GM19468 (cell line): ENCODE results near the gene SLC38A4.

Source experiments
- ATAC-seq: cut with Tn5 transposase; IDR thresholded peaks from one replicate; pipeline ENCODE4 v1.9.1; 2021; ENCODE audit warnings: mild to moderate bottlenecking, moderate library complexity, moderate number of reproducible peaks; ENCODE audit not compliant: unreplicated experiment; ENCODE audit errors: extremely low read depth

The SLC38A4 gene

DNA sequence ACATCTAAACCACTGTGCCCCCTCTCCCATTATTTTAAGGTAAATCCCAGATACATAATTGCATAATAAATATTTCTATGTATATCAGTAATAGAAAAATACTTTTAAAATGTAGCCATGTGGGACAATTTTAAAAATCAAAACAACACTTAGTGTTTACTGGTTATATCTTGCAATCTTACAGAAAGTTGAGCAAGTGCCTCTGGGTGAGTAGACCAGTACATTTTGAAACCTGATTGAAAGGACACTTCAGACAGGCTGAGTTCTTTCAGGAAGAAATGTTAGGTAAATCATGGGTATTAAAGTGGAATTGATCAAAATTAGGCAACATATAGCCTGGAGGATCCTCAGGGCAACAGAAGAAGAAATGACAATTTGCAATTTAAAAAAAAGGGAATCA is 7.2 kb downstream of the SLC38A4 start:
- no peak for ATAC-seq

DNA sequence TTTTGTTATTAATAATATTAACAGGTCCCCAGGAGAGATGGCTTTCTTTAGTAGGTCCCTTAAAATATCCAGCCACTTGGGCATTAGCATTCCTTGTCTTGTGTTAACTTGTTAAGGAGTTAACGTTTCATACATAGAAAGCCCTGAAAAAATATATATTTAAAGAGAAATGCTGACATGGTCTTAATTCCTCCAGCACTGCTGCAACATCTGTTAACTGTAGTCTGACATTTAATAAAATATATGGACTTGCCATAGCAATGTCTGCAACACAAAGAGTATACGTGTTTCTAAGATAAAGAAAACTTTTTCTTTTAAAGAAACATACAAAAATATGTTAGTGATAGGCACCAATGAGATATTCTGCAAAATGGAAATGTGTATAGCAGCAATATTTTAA is 10.0 kb downstream of the SLC38A4 start:
- no peak for ATAC-seq

DNA sequence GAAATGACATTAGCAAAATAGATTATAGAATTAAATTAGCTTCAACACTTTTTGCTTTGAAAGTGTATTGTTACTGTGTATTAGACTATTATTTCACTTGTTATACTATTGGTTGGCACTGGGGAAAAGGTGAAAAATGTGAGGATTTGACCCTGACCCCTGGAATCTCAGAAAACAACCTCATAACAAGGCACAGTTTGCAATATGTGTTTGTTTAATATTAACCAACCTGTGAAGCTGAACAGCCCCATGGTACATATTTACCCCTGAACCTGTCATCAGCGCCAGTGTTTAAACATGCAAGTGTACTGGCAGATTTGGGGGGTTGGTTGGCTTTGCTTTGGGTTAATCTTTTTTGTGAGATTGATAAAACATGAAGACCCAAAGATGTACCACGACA is 11.7 kb downstream of the SLC38A4 start:
- ATAC-seq = no peak

DNA sequence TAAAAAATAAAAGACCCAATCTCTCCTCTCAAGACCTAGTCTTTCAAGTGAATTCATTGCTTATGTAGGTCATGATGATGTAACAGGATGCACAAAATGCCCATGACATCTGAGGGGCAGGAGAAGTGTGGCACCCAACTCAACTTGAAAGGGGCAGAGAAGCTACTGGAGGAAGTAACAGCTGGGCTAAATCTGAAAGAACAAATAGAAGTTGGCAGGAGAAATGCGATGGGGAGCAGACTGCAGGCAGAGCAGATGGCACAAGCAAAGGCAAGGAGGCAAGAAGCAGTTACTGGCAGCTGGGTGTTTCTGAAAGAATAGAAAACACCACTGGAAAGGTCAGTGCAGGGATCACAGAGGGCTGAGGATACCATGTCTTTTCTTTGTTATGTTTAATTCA is 14.6 kb downstream of the SLC38A4 start:
- ATAC-seq = no peak

DNA sequence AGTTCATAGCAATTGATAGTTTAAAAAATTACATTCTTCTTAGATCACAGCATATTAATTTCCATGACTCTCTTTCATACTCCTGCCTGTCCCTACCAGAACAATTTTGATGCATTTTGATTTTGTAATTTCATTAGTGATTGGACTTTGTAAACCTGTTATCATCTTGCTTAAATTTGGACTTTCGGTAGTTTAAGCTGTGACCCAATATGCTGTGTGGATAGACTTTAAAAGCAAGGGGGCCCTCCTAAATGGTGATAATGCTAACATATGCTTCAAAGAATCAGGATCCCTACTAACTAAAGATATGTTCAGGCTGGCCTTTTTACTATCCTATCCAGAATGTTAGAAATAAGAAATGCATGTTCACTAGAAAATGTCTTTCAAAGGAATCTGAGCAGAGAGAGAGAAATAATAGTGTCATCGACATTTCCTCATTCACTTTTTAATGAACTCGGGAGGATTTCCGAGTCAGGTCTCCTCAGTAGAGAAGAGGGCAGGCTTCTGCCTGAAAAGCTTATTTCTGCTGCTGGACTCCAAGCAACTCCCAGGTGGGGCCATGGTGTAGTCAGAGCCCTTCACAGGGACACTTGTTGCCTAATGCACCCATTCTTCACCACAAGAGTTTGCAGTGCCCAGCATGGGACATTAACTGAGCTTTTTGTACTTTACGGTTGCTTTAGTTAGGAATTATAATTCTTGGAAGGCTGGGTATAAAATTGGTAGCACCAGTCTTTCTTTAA is 16.7 kb downstream of the SLC38A4 start:
- ATAC-seq = no peak

DNA sequence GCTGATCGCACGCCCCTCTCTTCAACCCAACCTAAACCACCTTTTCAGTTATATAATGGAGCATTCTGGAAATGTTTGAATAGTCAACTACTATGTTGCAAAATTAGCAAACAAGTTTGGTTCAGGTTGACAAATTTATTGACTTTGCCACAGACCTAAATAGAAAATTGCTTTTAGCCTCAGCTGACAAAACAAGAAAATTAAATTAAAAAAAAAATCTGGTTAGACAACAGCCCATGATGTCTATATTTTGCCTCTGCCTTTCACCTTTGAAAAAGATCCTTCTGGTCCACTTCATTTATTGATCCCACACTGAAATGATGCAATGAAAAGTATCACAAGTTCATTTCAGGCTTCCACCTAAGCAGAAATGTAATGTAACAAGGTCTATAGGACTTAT is 17.5 kb downstream of the SLC38A4 start:
- ATAC-seq = no peak

DNA sequence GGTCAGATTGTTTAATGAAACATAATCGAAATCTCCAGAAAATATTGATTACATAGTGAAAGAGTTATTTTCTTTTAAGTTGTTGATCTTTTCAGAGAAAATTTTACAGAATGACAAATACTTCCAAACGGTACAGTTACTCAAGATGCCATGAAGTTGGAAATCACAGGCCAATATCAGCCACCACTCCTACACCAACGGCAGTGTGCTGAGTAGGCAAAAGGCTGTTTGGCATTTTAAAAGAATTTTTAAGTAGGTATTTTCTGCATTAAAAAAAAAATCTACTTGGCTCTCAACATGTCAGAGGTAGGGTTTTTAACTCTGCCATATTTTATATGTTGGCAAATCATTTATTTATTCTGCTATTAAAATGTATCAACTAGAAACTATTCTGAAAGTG is 21.7 kb downstream of the SLC38A4 start:
- no peak for ATAC-seq

DNA sequence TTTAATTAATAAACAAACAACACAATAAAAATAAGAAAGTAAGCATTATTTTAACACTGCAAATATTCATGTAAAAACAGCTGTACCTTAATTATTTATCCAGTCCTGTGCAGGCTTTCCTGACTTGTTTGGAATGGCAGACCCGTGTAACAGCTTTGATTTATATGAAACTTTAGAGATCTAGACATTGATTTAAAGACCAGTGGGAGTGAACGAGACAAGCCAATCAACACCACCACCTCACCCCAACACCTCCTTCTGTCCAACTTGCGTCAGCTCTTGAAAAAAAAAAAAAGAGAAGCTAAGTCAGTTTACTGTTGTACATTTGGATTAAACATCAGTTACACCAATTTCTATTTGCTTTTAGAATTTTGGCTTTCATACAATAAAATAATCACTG is 22.3 kb downstream of the SLC38A4 start:
- no peak for ATAC-seq

DNA sequence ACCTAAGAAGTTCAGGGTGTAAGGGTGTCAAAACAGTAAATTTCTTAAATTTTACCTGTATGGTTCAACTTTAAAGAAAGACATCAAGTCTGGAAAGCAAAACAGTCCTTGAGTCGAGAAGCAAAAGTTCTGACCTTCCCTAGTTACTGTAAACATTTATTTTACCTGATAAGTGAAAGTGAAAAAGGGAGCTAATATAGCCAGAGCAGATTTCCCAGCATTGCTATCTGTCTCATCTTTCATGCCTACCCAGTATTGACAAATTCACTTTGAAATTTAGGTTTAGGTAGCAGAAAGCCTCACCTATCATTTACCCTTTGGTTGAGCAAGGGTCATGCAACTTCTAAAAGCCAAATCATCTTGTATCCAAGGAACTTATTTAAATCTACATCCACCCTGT is 24.5 kb downstream of the SLC38A4 start:
- no peak for ATAC-seq

DNA sequence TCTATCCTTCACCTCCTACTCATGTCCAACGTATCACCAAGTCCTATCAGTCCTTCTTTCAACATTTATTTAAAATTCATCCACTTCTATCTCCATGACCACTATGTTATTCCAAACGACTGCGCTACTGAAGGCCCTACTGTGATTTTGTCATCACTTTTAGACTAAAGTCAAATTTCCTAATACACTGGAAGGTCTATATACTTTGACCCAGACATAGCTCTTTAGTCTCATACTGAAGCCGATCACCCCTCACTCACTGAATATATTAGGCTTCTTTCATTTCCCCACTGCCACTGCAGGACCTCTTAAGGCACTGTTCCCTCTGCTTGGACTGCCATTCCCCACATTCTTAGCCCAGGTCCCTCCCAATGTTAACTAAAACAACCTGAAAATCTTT is 25.6 kb downstream of the SLC38A4 start:
- ATAC-seq = no peak

DNA sequence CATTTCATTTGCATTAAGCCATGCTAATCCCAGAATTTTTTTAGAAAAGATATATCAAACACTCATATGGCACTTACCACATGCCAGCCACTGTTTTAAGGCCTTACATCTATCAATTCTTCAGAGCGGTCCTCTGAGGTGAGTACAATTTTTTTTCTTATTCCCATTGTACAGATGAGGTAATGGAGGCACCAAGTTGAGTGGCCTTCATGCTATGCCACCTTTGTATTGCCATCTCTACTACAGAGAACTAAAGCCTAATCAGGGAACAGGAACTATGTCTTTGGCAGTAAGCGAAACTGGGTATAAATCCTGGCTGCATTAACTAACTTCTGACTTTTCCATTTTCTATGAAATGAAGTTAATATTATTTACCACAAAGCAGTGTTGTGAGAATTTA is 27.1 kb downstream of the SLC38A4 start:
- ATAC-seq = no peak

DNA sequence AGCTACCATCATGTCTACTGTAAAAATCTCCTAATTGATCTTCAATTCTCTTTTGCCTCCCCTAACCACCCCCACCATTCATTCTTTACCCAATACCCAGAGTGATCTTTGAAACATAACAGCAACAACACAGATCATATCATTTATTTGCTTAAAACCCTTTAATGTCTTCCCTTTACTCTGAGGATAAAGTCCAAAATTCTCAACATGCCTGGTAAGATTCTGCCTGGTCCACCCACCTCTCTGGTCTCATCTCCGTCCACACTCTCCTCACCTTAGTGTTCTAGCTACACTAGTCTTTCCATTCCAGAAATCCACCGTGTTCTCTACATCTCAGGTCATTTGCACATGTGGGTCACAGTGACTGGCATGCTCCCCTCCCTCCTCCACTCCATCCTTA is 27.7 kb downstream of the SLC38A4 start:
- no peak for ATAC-seq

DNA sequence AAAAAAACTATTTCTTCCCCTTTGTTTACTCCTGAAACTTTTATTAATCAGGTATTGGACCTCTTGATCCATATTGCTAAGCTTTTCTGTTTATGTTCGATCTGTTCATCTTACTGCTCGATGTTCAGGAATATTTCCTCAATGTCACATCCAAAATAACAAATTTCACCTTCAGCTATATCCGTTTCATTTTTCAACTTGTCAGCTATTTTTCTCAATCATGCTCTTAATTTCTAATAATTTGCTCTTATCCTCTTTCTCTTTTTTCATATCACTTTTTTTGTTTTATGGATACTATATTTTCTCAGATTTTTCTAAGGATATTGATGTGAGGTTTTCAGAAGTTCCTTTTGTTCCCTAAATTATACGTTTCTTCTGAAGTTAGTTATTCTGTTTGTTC is 29.8 kb downstream of the SLC38A4 start:
- no peak for ATAC-seq

DNA sequence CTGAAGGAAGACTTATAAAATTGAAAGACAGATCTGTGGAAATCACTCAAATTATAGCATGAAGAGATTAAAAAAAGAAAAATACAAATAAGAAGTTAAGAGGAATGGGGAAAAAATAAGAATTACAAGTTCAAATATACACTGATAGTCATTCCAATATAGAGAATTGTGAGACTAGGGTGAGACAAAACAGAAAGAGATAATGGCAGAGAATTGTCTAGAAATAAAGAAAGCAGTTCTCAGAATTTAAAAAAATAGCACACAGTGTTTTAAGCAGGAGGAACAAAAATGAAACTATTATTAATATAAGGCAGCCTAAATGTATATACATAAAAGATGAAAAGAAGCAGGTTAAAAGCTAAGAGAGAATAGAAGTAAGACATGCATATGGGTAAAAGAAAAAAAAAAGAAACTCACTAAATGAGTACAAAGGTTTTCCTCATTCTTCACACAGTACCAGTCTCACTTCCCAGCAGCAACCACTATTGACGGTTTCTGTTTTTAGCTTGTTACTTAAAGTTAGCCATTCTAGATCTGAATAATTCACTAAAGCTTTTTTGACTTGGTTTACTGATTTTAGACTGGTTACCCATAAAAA is 31.1 kb downstream of the SLC38A4 start:
- ATAC-seq = no peak

DNA sequence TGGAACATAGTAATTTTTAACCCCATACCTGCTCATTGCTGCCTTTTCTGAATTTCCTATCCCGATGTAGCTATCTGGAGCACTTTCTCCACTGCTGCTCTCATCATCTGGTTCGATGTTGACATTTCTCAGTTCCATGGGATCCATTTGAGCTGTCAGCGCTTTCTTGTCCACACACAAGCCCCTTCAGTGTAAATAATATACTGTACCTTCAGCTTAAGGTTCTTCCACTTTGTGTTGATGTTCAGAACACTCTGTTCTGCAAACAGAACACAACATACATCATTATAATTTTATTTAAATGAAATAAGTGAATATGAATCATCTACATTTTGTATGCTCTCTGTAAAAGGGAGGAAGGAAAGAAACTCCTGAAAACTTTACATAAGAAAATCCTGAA is 32.9 kb downstream of the SLC38A4 start:
- no peak for ATAC-seq

DNA sequence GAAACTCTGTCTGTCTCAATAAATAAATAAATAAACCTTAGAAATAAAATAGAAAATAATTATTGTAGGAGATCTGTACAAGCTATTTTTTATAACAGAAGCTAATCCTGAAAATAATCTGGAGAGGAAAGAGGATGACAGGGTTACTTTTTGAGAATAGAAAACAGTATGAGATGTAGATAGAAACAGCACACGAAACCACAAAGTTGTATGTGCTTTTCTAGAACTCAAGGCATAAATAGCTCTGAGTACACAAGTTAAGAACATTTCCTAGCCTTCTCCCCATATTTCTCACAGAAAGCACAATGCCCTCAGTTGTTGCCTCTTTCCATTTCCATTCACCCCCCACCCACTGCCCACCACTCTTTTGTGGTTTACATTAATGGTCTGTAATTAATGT is 35.7 kb downstream of the SLC38A4 start:
- ATAC-seq = no peak

DNA sequence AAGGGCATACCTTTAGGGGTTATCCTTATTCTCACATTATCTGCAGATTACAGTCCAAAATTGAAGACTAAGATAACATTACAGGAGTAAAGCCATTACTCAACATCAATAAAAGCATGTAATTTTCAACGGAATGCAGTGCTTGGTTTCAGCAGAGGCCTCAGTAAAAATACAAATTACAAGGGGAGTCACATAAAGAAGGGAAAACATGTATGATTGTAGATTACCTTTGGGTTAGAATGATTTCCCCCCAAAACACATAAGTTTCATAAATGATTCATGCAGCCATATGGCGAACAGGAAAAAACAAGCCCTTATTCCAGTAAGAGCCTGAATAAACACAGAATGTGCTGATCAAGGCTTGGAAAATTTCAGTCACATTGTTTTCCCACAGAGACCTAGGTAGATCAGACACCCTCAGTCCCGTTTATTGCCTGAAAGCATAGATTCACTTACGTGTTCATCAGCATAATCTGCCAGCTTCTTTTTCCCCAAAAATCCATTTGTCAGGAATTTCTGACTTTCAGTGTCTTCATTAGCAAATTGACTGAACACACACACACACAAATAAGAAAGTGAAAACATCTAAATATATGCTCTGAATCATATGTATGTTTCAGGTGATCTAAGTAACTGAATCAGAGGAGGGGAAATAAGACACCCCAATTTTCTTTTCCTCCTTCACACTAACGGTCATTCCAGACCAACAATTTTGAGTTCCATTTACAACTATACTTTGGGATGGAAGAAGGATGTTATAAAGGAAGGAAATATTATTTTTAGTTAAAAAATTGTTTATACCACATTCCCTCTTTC is 37.5 kb downstream of the SLC38A4 start:
- ATAC-seq = no peak

DNA sequence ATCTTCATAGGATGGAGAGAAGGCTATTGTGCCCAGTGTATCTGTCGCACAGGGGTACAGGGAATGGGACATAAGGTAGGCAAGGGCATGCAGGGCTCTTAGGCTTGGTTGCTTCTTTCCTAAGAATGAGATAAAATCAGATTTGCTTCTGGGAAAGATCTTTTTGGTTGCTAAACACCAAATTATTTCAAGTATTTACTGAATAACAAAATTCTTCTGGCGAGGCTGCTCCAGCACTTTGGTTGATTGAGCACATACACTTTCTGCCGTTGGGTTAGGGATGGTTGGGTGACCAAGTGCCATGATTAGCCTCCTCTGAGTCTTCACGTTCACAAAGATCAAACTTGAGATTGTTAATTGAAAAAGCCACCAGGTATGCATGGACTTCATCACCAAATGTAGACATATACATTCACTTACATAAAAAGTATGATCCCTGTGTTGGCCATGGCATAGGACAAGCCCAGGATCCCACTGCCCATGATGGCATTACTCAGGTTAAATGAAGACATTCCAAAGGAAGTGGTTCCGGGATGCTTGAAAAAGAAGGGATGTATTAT is 38.2 kb downstream of the SLC38A4 start:
- no peak for ATAC-seq

DNA sequence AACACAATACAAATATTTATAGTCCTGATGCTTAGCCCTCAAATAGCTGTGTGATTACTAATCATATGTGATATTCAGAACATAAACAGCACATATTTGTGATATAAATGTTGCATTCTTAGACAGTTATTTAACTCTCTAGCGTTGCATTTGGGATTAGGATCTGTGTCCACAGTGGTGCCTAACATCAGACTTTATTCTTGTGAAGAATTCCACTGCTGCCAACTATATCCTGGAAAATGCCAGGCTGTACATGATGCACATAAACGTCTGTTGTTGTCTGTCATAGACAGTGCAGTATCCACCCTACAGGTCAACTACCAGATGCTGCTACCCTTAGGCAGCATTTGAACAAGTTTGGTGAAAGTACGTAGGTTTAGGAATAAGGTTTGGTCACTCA is 39.0 kb downstream of the SLC38A4 start:
- no peak for ATAC-seq

DNA sequence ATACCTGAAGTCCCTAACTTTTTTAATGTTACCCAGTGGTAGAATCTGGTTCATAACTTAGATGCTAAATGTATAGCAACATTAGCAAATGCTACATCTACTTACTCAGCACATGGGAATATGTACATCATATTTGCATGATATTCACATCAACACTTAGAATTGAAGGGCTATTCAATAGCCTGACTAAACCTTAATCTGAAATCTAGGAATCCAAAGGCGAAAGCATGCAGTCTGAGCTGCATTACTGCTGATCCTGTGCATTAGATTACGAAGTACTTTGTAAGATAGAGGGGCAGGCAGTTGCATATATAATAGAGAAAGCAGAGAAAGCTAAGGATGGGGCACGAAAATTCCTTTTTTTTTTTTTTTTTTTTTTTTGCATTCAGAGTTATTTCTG is 40.4 kb downstream of the SLC38A4 start:
- no peak for ATAC-seq

DNA sequence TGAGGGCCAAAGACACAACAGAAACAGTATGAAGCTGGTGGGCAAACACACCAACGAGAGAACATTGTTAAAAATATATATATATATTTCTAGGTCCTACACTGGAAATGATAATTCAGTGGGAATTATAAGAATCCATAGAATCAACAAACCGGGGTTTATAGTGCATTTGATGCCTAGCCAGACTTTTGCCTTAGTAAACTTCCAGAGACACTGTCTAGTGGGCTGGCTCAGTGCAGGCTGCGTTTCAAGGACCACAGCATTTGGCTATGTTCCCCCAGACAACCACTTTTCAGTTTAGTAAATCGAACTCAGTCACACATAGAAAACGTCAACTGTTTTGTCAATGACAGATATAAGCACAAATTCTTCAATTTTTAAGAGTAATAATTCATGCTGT is 41.9 kb downstream of the SLC38A4 start:
- no peak for ATAC-seq
